GM19099 (cell line): ENCODE results near the gene MYH15.

Experiments
- POLR2A ChIP-seq: IDR thresholded peaks from 3 replicates; pipeline ENCODE4 v1.6.1; 2011; ENCODE audit warnings: low read depth; ENCODE audit not compliant: insufficient read length; ENCODE audit errors: extremely low read depth

MYH15 gene

GRCh38 chr3:108510496-108510895 lies at the start of gene MYH15:
TSS of gene MYH15 (minus strand) at chr3:108510596. CDS start at chr3:108510530, 66 bp downstream.
- no peak for TF ChIP-seq POLR2A

- TF ChIP-seq POLR2A = no peak
These were observed 45.7 kb upstream of the MYH15 start for GRCh38 chr3:108555966-108556581.

- no peak for TF ChIP-seq POLR2A
These were observed 44.6 kb upstream of the MYH15 start for GRCh38 chr3:108554913-108555571.

- TF ChIP-seq POLR2A = no peak
These were observed 43.8 kb upstream of the MYH15 start for GRCh38 chr3:108554229-108554628.

- no peak for TF ChIP-seq POLR2A
These were observed 42.1 kb upstream of the MYH15 start for GRCh38 chr3:108552267-108553159.

GRCh38 chr3:108548886-108549285 lies 38.5 kb upstream of the MYH15 start:
- TF ChIP-seq POLR2A = no peak

- TF ChIP-seq POLR2A = no peak
These were observed 37.9 kb upstream of the MYH15 start for GRCh38 chr3:108548304-108548703.

- no peak for TF ChIP-seq POLR2A
These were observed 36.3 kb upstream of the MYH15 start for GRCh38 chr3:108546692-108547091.

- no peak for TF ChIP-seq POLR2A
These were observed 35.9 kb upstream of the MYH15 start for GRCh38 chr3:108546247-108546646.

- TF ChIP-seq POLR2A = no peak
These were observed 27.7 kb upstream of the MYH15 start for GRCh38 chr3:108538083-108538482.

GRCh38 chr3:108528459-108529252 lies 18.3 kb upstream of the MYH15 start:
- no peak for TF ChIP-seq POLR2A

GRCh38 chr3:108527817-108528216 lies 17.4 kb upstream of the MYH15 start:
- TF ChIP-seq POLR2A = no peak

GRCh38 chr3:108527109-108527508 lies 16.7 kb upstream of the MYH15 start:
- TF ChIP-seq POLR2A = no peak

- TF ChIP-seq POLR2A = no peak
These were observed 15.6 kb upstream of the MYH15 start for GRCh38 chr3:108525971-108526370.

GRCh38 chr3:108525256-108525655 lies 14.9 kb upstream of the MYH15 start:
- TF ChIP-seq POLR2A = no peak
